HG03439 (cell line): ENCODE data around the gene ARHGAP25.

Experiments used
- ATAC-seq: cut with Tn5 transposase; IDR thresholded peaks from one replicate; pipeline ENCODE4 v1.9.1; 2021; ENCODE audit warnings: mild to moderate bottlenecking, moderate library complexity; ENCODE audit not compliant: unreplicated experiment

Gene ARHGAP25

GRCh38 chr2:68734688-68735525 is at the start of gene ARHGAP25:
Gene ARHGAP25, plus strand, starts transcription at chr2:68734811. Its CDS starts 389 bp downstream, at chr2:68735200.
- no peak for ATAC-seq

- ATAC-seq = no peak
These were observed 48.4 kb upstream of the ARHGAP25 start for GRCh38 chr2:68686178-68686577.

- no peak for ATAC-seq
These were observed 47.6 kb upstream of the ARHGAP25 start for GRCh38 chr2:68687018-68687417.

GRCh38 chr2:68689553-68690537 is 44.8 kb upstream of the ARHGAP25 start:
- peak; percentile 93 for ATAC-seq

- ATAC-seq = no peak
These were observed 43.8 kb upstream of the ARHGAP25 start for GRCh38 chr2:68690851-68691250.

- no peak for ATAC-seq
These were observed 42.1 kb upstream of the ARHGAP25 start for GRCh38 chr2:68692511-68692910.

- ATAC-seq = no peak
These were observed 40.7 kb upstream of the ARHGAP25 start for GRCh38 chr2:68693951-68694350.

GRCh38 chr2:68695971-68696370 is 38.6 kb upstream of the ARHGAP25 start:
- no peak for ATAC-seq

- ATAC-seq = no peak
These were observed 38.1 kb upstream of the ARHGAP25 start for GRCh38 chr2:68696554-68696953.

- ATAC-seq = no peak
These were observed 35.8 kb upstream of the ARHGAP25 start for GRCh38 chr2:68698567-68699377.

- no peak for ATAC-seq
These were observed 34.1 kb upstream of the ARHGAP25 start for GRCh38 chr2:68700560-68700959.

- ATAC-seq = no peak
These were observed 28.0 kb upstream of the ARHGAP25 start for GRCh38 chr2:68706637-68707036.

GRCh38 chr2:68708629-68709028 is 26.0 kb upstream of the ARHGAP25 start:
- ATAC-seq = no peak

- no peak for ATAC-seq
These were observed 25.1 kb upstream of the ARHGAP25 start for GRCh38 chr2:68709421-68709911.

- no peak for ATAC-seq
These were observed 24.3 kb upstream of the ARHGAP25 start for GRCh38 chr2:68710336-68710735.

GRCh38 chr2:68710756-68711155 is 23.9 kb upstream of the ARHGAP25 start:
- ATAC-seq = no peak

GRCh38 chr2:68714866-68715265 is 19.7 kb upstream of the ARHGAP25 start:
- peak; percentile 61 for ATAC-seq

- ATAC-seq = peak; percentile 54
These were observed 19.1 kb upstream of the ARHGAP25 start for GRCh38 chr2:68715353-68716041.

- no peak for ATAC-seq
These were observed 17.9 kb upstream of the ARHGAP25 start for GRCh38 chr2:68716604-68717304.
